Peyer's patch (tissue), 4 donors: ENCODE measurements around the gene RXRA. TPM values are rescaled to one million over a fixed set of nuclear protein-coding genes. Genes with fewer than 3 reads are reported as not detected.

ENCODE experiments used
- DNase-seq, 3 donors: peaks; one replicate each; pipeline ENCODE4 v3.0.0-alpha.2; 2017 to 2019
- H3K27ac ChIP-seq, 4 donors: fragments of 200-600 bp; sonication (generic); one replicate each; pipeline ENCODE4 v1.5.1; 2016 to 2019
- H3K27me3 ChIP-seq, 2 donors: fragments of 200-600 bp; sonication (generic); one replicate each; pipeline ENCODE4 v1.5.1; 2019
- H3K36me3 ChIP-seq, 3 donors: fragments of 200-600 bp; sonication (generic); one replicate each; pipeline ENCODE4 v1.5.1; 2016 to 2019
- H3K4me1 ChIP-seq, 4 donors: fragments of 200-600 bp; sonication (generic); one replicate each; pipeline ENCODE4 v1.5.1; 2016 to 2019
- H3K4me3 ChIP-seq, 4 donors: fragments of 200-600 bp; sonication (generic); 1 replicate in 3 of 4; 2 replicates in 1 of 4; pipeline ENCODE4 v1.5.1; 2016 to 2019; ENCODE audit warnings: mild to moderate bottlenecking in 1 of 4
- H3K9me3 ChIP-seq, 4 donors: fragments of 200-600 bp; sonication (generic); one replicate each; pipeline ENCODE4 v1.5.1; 2016 to 2019; ENCODE audit warnings: mild to moderate bottlenecking in 1 of 4
- POLR2A ChIP-seq, 2 donors: fragments of 450-650 bp; IDR thresholded peaks; one replicate each; pipeline ENCODE4 v1.5.1; 2017; ENCODE audit warnings: antibody characterized with exemption in 2 of 2, mild to moderate bottlenecking in 2 of 2, moderate library complexity in 2 of 2
- total RNA-seq, 4 donors: library from RNA; depleted of rRNA; stranded (reverse); fragments of >200 nt; gene quantifications; one replicate each; pipeline ENCODE4 v1.1.0, GENCODE V29; 2016
- TF ChIP-seq, protein P1 (sequence below), 6 experiments: fragments of 450-650 bp in 4 of 6; fragments of 200-600 bp in 2 of 6; sonication (generic) in 1 of 6; IDR thresholded peaks; one replicate each; pipeline ENCODE4 v1.5.1; 2017 to 2019; ENCODE audit warnings: antibody characterized with exemption in 6 of 6, mild to moderate bottlenecking in 3 of 6, moderate library complexity in 1 of 6

RXRA gene
- total RNA-seq, 4 donors from 2014 or later: 54.5 to 83.6 (median 65.4) TPM

DNA sequence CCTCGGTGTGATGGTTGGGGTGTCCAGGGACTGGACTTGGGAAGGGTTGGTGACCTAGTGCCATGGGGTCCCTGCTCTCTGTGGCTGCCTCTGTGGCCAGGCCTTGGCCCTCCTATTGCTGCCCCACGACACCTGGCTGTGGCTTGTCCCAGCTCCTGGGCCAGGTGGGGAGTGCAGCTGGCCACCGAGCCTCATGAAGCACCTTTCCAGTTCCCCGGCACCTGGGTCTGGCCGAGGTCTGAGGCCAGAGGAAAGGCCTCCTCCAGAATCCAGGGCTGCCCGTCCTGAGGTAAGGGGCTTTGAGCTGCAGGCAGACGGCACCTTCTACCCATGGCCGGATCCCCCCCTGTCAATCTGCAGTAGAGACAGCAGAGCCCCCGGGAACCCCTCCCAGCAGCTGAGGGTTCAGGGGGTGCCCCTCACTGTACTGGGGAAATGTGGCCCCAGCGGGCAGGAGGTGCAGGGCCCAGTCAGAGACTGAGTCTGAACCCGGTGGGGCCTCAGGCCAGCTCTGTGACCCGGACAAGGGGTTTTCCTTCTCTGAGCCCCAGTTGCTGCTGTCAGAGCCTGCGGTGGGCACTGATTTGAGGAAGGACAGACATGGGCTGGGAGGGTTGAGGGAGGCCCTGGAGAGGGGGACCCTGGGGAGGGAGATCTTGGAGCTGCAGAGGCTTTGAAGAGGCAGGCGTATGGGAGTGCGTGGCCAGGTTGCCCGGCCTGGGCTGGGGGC is 54.5 kb downstream of the RXRA start:
- Histone ChIP-seq H3K36me3 (no peaks in the 10 kb centered on the region), H3K27ac (peak overlapping the region in 1 of 4 donors; percentile 25), H3K27me3 (no peaks in the 10 kb centered on the region), H3K4me1 (peaks cover 10 to 99% (median 25%) of the 10 kb centered on the region in 4 donors), H3K9me3 (no peaks in the 10 kb centered on the region), H3K4me3 (no peak overlapping the region)
- no peak for DNase-seq
- no peak for TF ChIP-seq POLR2A (IDR thresholded peaks at IDR 0.05)
- TF ChIP-seq, protein P1, sequence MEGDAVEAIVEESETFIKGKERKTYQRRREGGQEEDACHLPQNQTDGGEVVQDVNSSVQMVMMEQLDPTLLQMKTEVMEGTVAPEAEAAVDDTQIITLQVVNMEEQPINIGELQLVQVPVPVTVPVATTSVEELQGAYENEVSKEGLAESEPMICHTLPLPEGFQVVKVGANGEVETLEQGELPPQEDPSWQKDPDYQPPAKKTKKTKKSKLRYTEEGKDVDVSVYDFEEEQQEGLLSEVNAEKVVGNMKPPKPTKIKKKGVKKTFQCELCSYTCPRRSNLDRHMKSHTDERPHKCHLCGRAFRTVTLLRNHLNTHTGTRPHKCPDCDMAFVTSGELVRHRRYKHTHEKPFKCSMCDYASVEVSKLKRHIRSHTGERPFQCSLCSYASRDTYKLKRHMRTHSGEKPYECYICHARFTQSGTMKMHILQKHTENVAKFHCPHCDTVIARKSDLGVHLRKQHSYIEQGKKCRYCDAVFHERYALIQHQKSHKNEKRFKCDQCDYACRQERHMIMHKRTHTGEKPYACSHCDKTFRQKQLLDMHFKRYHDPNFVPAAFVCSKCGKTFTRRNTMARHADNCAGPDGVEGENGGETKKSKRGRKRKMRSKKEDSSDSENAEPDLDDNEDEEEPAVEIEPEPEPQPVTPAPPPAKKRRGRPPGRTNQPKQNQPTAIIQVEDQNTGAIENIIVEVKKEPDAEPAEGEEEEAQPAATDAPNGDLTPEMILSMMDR (IDR thresholded peaks at IDR 0.05): no peak

DNA sequence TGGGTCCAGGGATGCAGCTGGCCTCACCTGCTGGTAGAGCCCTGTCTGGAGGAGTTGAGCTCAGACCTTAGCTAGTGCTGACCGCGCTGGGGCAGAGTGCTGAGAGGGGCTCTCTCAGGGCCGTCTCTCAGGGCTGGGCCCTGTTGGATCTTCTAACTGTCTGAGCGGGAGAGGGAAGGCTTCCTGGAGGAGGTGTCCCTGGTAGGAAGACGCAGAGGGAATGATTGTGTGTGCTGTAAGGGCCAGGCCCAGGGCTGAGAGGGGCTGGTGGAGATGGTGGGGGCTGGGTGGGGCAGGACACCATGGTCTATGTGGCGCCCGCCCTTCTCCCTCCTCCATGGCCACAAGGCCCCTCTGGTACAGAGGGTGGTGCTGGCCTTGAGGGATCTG is 55.0 kb downstream of the RXRA start:
- peaks cover 10 to 99% (median 25%) of the 10 kb centered on the region in 4 donors for H3K4me1 ChIP-seq
- H3K4me3 ChIP-seq: no peak overlapping the region
- H3K9me3 ChIP-seq: no peaks in the 10 kb centered on the region
- TF ChIP-seq POLR2A (IDR thresholded peaks at IDR 0.05): no peak
- TF ChIP-seq, protein P1 (IDR thresholded peaks at IDR 0.05): no peak
- no peak overlapping the region for H3K27ac ChIP-seq
- no peak for DNase-seq
- no peaks in the 10 kb centered on the region for H3K36me3 ChIP-seq
- no peaks in the 10 kb centered on the region for H3K27me3 ChIP-seq

DNA sequence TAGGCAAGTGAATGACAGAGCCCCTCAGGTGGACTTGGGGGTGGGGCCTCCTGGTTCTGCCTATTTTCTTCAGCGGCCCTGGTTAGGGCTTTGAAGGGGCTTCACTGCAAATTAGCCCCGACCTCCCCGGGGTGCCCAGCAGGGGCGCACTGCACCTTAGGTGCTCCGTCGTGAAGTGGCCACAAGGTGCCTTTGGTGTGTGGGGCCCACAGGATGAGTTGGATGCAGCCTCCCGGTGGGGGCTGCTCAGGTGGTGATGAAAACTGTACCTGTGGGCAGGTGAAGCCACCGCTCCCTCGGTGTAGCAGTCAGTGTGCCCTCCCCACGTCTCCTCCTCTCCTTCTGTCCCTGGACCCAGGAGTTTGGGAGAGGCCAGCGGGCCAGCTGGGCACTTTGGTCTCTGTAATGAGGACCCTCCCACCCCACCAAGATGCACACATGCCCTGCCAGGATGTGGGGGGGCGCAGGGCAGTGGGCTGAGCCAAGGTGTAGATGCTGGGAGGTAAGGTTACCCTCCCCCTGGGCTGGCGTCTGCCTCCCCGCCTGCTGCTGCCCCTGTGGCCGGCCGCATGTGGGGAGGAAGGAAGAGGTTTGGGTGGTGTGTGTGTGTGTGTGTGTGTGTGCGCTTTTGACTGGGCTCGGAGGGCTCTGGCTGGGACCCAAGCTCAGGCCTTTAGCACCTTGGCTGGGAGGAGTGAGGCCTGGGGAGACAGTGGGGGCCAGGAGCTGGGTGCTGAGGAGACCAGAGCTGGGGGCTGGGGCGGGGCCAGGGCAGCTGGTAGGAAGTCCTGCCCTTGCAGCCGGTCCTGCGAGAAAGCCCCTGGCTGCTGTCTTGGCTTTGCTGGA is 55.6 kb downstream of the RXRA start:
- Histone ChIP-seq H3K27me3 (no peaks in the 10 kb centered on the region), H3K4me3 (peak overlapping the region in 3 of 4 donors; percentile 12 to 16 (median 13)), H3K4me1 (peaks cover 8 to 99% (median 24%) of the 10 kb centered on the region in 4 donors), H3K9me3 (no peaks in the 10 kb centered on the region), H3K36me3 (no peaks in the 10 kb centered on the region), H3K27ac (peak overlapping the region in 3 of 4 donors; percentile 56 to 90 (median 79))
- DNase-seq: peak; percentile 56 to 77 (median 64)
- no peak for TF ChIP-seq POLR2A (IDR thresholded peaks at IDR 0.05)
- TF ChIP-seq, protein P1 (IDR thresholded peaks at IDR 0.05): peak; percentile 30 to 43 (median 34)

DNA sequence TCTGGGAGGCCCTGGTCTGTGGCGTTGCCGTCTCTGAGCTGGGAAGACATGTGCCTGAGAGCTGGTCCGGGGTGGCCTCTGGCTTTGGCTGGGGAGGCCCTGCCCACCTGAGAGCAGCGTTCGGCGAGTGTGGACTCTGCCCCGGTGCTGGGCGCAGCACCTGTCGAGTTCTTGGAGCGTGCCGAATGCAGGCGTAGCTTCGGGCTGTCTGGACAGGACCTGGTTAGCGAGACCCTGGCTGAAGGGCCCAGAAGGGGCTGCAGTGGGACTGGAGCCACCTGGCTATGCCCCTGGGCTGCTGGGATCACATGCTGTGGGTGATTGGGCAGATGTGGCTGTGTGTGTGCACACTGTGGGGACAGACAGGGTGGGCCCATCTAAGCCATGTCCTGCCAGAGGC is 56.5 kb downstream of the RXRA start:
- TF ChIP-seq, protein P1 (IDR thresholded peaks at IDR 0.05): peak in 1 of 6 experiments; percentile 1
- TF ChIP-seq POLR2A (IDR thresholded peaks at IDR 0.05): peak in 1 of 2 donors; percentile 39
- peak in 2 of 3 donors; percentile 83 to 90 for DNase-seq
- H3K4me3 ChIP-seq: peak overlapping the region in 2 of 4 donors; percentile 13 to 16
- peak overlapping the region in 3 of 4 donors; percentile 56 to 90 (median 79) for H3K27ac ChIP-seq
- no peaks in the 10 kb centered on the region for H3K27me3 ChIP-seq
- H3K4me1 ChIP-seq: peaks cover 4 to 99% (median 24%) of the 10 kb centered on the region in 4 donors
- H3K36me3 ChIP-seq: no peaks in the 10 kb centered on the region
- no peaks in the 10 kb centered on the region for H3K9me3 ChIP-seq

DNA sequence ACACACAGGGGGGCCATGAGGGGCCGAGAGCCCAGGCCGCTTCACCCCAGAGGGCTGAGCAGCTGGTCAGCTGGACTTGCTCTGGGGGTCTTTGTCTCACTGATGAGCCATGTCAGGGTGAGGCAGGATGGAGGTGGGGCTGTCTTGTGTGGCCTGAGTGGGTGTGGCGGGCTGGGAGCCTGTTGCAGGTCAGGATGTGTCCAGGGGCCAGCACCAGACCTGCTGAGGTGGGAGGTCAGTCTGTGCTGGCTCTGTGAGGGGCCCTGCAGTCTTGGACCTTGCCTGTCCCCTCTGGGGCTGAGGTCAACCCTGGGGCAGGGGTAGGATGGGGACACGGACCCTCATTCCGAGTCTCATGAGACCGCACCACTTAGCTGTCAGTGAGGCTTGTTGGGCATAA is 56.9 kb downstream of the RXRA start:
- no peaks in the 10 kb centered on the region for H3K9me3 ChIP-seq
- no peaks in the 10 kb centered on the region for H3K27me3 ChIP-seq
- H3K36me3 ChIP-seq: no peaks in the 10 kb centered on the region
- TF ChIP-seq POLR2A (IDR thresholded peaks at IDR 0.05): no peak
- TF ChIP-seq, protein P1 (IDR thresholded peaks at IDR 0.05): no peak
- peak overlapping the region in 1 of 4 donors; percentile 13 for H3K4me3 ChIP-seq
- peaks cover 3 to 99% (median 24%) of the 10 kb centered on the region in 4 donors for H3K4me1 ChIP-seq
- H3K27ac ChIP-seq: peak overlapping the region in 3 of 4 donors; percentile 56 to 90 (median 79)
- no peak for DNase-seq
